Transverse colon (tissue), 4 donors: ENCODE results near the gene PRKG1. TPM values are rescaled to one million over a fixed set of nuclear protein-coding genes. Genes with fewer than 3 reads are reported as not detected.

Source experiments
- DNase-seq: peaks from one replicate; pipeline ENCODE4 v3.0.0-alpha.2; 2019
- H3K27ac ChIP-seq, 4 donors: fragments of 200-600 bp; sonication (generic); 2 replicates each; pipeline ENCODE4 v1.5.1; 2016 to 2018; ENCODE audit warnings: inconsistent platforms in 4 of 4
- H3K27me3 ChIP-seq: fragments of 200-600 bp; sonication (generic); 2 replicates; pipeline ENCODE4 v1.5.1; 2017; ENCODE audit warnings: inconsistent platforms
- H3K36me3 ChIP-seq, 4 donors: fragments of 200-600 bp; sonication (generic); 2 replicates each; pipeline ENCODE4 v1.5.1; 2017 to 2019; ENCODE audit warnings: inconsistent platforms in 4 of 4
- H3K4me1 ChIP-seq, 4 donors: fragments of 200-600 bp; sonication (generic); 2 replicates each; pipeline ENCODE4 v1.5.1; 2017 to 2020; ENCODE audit warnings: inconsistent platforms in 4 of 4
- H3K4me3 ChIP-seq, 4 donors: fragments of 200-600 bp; sonication (generic); 1 replicate in 1 of 4; 2 replicates in 3 of 4; pipeline versions ENCODE4 v1.5.1 to v1.6.1; 2017 to 2019; ENCODE audit warnings: inconsistent platforms in 4 of 4
- H3K9me3 ChIP-seq, 2 donors: fragments of 200-600 bp; sonication (generic); 2 replicates each; pipeline ENCODE4 v1.5.1; 2017 to 2019; ENCODE audit warnings: inconsistent platforms in 2 of 2
- CTCF ChIP-seq, 5 experiments: fragments of 200-600 bp in 3 of 5; fragments of 450-650 bp in 2 of 5; sonication (generic) in 3 of 5; IDR thresholded peaks; 1 replicate in 2 of 5; 2 replicates in 3 of 5; pipeline ENCODE4 v1.5.1; 2016 to 2017; ENCODE audit warnings: antibody characterized with exemption in 5 of 5, inconsistent platforms in 3 of 5, mild to moderate bottlenecking in 2 of 5, moderate library complexity in 1 of 5
- EP300 ChIP-seq: sonication (generic); formaldehyde crosslinking; IDR thresholded peaks from one replicate; pipeline ENCODE4 v1.6.1; 2017; ENCODE audit warnings: antibody characterized with exemption, low read depth
- POLR2A ChIP-seq: fragments of 450-650 bp; IDR thresholded peaks from one replicate; pipeline ENCODE4 v1.6.1; 2016; ENCODE audit warnings: antibody characterized with exemption, mild to moderate bottlenecking, moderate library complexity
- POLR2AphosphoS5 ChIP-seq, 3 donors: sonication (generic); formaldehyde crosslinking; IDR thresholded peaks; one replicate each; pipeline ENCODE4 v1.6.1; 2016; ENCODE audit warnings: antibody characterized with exemption in 3 of 3
- WGBS, 2 donors: methylation state at CpG; one replicate each; pipeline ENCODE4 v1.1.5; 2018; ENCODE audit warnings: low coverage in 1 of 2; 5-methylcytosine and 5-hydroxymethylcytosine counted together
- in situ Hi-C, 4 donors: fragments of 200-750 bp; cut with MboI; loops; one replicate each; pipeline versions ENCODE4 v1.15.0 to v1.15.1; 2017; ENCODE audit warnings: low sequenced_read_pairs in 3 of 4, low pct_ligation_motif_present in 1 of 4, low pct_unique_long_range_greater_than_20kb in 1 of 4
- intact Hi-C: fragments of 100-400 bp; cut with DNase I; formaldehyde crosslinking; loops from one replicate; pipeline ENCODE4 v1.15.1; 2023; ENCODE audit warnings: low total_unique reads
- total RNA-seq, 4 donors: library from RNA; depleted of rRNA; stranded (reverse); fragments of >200 nt; gene quantifications; one replicate each; pipeline ENCODE4 v1.1.0, GENCODE V29; 2016

PRKG1 gene
- total RNA-seq, 4 donors from 2014 or later: 17.6 to 30.6 (median 26.9) TPM

GRCh38 chr10:52322323-52322722 lies 1248.0 kb downstream of the PRKG1 start:
- in situ Hi-C loops (no loop called here), intact Hi-C loops (no loop called here)
- no peak overlapping the region for H3K4me3 ChIP-seq
- WGBS, 2 donors: 84 to 86% methylated on average over 1 of the region's 1 CpG
- no peak for DNase-seq
- no peaks in the 10 kb centered on the region for H3K4me1 ChIP-seq
- no peaks in the 10 kb centered on the region for H3K36me3 ChIP-seq
- H3K27me3 ChIP-seq: no peaks in the 10 kb centered on the region
- no peak overlapping the region for H3K27ac ChIP-seq
- no peak for TF ChIP-seq CTCF (IDR thresholded peaks at IDR 0.05)
- no peak for TF ChIP-seq POLR2A
- TF ChIP-seq POLR2AphosphoS5 (IDR thresholded peaks at IDR 0.05): no peak
- TF ChIP-seq EP300: no peak
- H3K9me3 ChIP-seq: no peaks in the 10 kb centered on the region

- TF ChIP-seq POLR2A (no peak), EP300 (no peak), CTCF (IDR thresholded peaks at IDR 0.05) (no peak), POLR2AphosphoS5 (IDR thresholded peaks at IDR 0.05) (no peak)
- intact Hi-C loops: no loop called here
- in situ Hi-C loops: no loop called here
- Histone ChIP-seq H3K27me3 (no peaks in the 10 kb centered on the region), H3K4me3 (no peak overlapping the region), H3K9me3 (no peaks in the 10 kb centered on the region), H3K36me3 (no peaks in the 10 kb centered on the region), H3K27ac (no peak overlapping the region), H3K4me1 (no peaks in the 10 kb centered on the region)
- no peak for DNase-seq
- WGBS, 2 donors: 88 to 97% methylated on average over 1 of the region's 1 CpG
These were observed 1248.6 kb downstream of the PRKG1 start for GRCh38 chr10:52322936-52323335.

GRCh38 chr10:52326382-52326781 lies 1252.1 kb downstream of the PRKG1 start:
- no peaks in the 10 kb centered on the region for H3K4me1 ChIP-seq
- intact Hi-C loops: no loop called here
- H3K36me3 ChIP-seq: no peaks in the 10 kb centered on the region
- 65 to 68% methylated on average over 2 of the region's 2 CpGs for WGBS, 2 donors
- H3K4me3 ChIP-seq: no peak overlapping the region
- no peak overlapping the region for H3K27ac ChIP-seq
- TF ChIP-seq POLR2AphosphoS5 (IDR thresholded peaks at IDR 0.05): no peak
- no peak for TF ChIP-seq POLR2A
- no peak for TF ChIP-seq CTCF (IDR thresholded peaks at IDR 0.05)
- TF ChIP-seq EP300: no peak
- DNase-seq: no peak
- H3K27me3 ChIP-seq: no peaks in the 10 kb centered on the region
- H3K9me3 ChIP-seq: no peaks in the 10 kb centered on the region
- in situ Hi-C loops: no loop called here

- H3K9me3 ChIP-seq: no peaks in the 10 kb centered on the region
- intact Hi-C loops: no loop called here
- H3K36me3 ChIP-seq: no peaks in the 10 kb centered on the region
- no peaks in the 10 kb centered on the region for H3K4me1 ChIP-seq
- H3K27me3 ChIP-seq: no peaks in the 10 kb centered on the region
- DNase-seq: no peak
- in situ Hi-C loops: no loop called here
- 84 to 85% methylated on average over 2 to 3 of the region's 3 CpGs for WGBS, 2 donors
- no peak for TF ChIP-seq POLR2AphosphoS5 (IDR thresholded peaks at IDR 0.05)
- no peak for TF ChIP-seq POLR2A
- no peak for TF ChIP-seq CTCF (IDR thresholded peaks at IDR 0.05)
- no peak for TF ChIP-seq EP300
- H3K27ac ChIP-seq: no peak overlapping the region
- H3K4me3 ChIP-seq: no peak overlapping the region
These were observed 1257.5 kb downstream of the PRKG1 start for GRCh38 chr10:52331638-52332364.
